CD4-positive, alpha-beta T cell treated with Interleukin-2 at 100 ng/mL for 4 hours (primary cell): ENCODE measurements around the gene ARHGAP6.
"Not testable (repeated sequence)": the region's sequence is repeated elsewhere in the genome, so short reads cannot be mapped to it uniquely, and the experiment has no call there.

Experiments used
- DNase-seq: peaks from one replicate; pipeline ENCODE4 v3.0.0-alpha.2; 2020; ENCODE audit warnings: low spot score

The ARHGAP6 gene

GRCh38 chrX:11648705-11649519, 16.8 kb downstream of the ARHGAP6 start:
- no peak for DNase-seq

GRCh38 chrX:11647138-11647537, 18.6 kb downstream of the ARHGAP6 start:
- DNase-seq: no peak

GRCh38 chrX:11641349-11642065, 24.2 kb downstream of the ARHGAP6 start:
- no peak for DNase-seq

GRCh38 chrX:11640089-11640488, 25.6 kb downstream of the ARHGAP6 start:
- no peak for DNase-seq

- no peak for DNase-seq
These were observed 33.0 kb downstream of the ARHGAP6 start for GRCh38 chrX:11632732-11633131.

- DNase-seq: no peak
These were observed 36.0 kb downstream of the ARHGAP6 start for GRCh38 chrX:11629593-11630211.

GRCh38 chrX:11628399-11628798, 37.3 kb downstream of the ARHGAP6 start:
- no peak for DNase-seq

GRCh38 chrX:11626351-11626750, 39.4 kb downstream of the ARHGAP6 start:
- no peak for DNase-seq

- no peak for DNase-seq
These were observed 46.3 kb downstream of the ARHGAP6 start for GRCh38 chrX:11619441-11619840.

GRCh38 chrX:11614253-11614652, 51.5 kb downstream of the ARHGAP6 start:
- not testable (repeated sequence) for DNase-seq

- DNase-seq: no peak
These were observed 53.8 kb downstream of the ARHGAP6 start for GRCh38 chrX:11611965-11612364.

- no peak for DNase-seq
These were observed 54.6 kb downstream of the ARHGAP6 start for GRCh38 chrX:11611161-11611560.

GRCh38 chrX:11609109-11609508, 56.6 kb downstream of the ARHGAP6 start:
- no peak for DNase-seq

- no peak for DNase-seq
These were observed 59.3 kb downstream of the ARHGAP6 start for GRCh38 chrX:11606408-11606807.

GRCh38 chrX:11600578-11600977, 65.1 kb downstream of the ARHGAP6 start:
- DNase-seq: no peak

GRCh38 chrX:11597479-11597878, 68.2 kb downstream of the ARHGAP6 start:
- no peak for DNase-seq

GRCh38 chrX:11591723-11592346, 73.9 kb downstream of the ARHGAP6 start:
- DNase-seq: no peak

GRCh38 chrX:11589641-11590040, 76.1 kb downstream of the ARHGAP6 start:
- DNase-seq: no peak

- no peak for DNase-seq
These were observed 77.6 kb downstream of the ARHGAP6 start for GRCh38 chrX:11588097-11588496.

GRCh38 chrX:11585174-11585573, 80.5 kb downstream of the ARHGAP6 start:
- DNase-seq: no peak

- no peak for DNase-seq
These were observed 84.9 kb downstream of the ARHGAP6 start for GRCh38 chrX:11580789-11581188.
